ENCODE results near the gene PLA2G4B.

DNA sequence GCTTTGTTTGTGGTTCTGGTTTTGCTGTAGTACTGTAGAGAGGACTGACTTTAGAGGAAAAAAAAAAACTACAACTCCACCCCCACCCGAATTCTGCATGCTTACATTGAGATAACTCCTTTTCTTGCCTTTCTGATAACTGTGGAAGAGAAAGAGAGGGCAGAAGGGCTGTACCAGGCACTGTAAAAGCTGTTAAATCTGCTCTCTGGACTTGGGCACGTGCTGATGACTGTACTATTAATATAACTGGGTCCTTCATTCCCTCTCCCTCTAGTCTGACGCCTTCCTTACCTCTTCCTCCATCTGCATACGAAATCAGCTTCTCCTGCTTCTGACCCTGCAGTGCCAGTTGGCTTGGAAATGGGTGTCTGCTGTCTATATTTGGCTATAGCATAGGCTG is 49.4 kb upstream of the PLA2G4B start:
- TF ChIP-seq, protein P1, sequence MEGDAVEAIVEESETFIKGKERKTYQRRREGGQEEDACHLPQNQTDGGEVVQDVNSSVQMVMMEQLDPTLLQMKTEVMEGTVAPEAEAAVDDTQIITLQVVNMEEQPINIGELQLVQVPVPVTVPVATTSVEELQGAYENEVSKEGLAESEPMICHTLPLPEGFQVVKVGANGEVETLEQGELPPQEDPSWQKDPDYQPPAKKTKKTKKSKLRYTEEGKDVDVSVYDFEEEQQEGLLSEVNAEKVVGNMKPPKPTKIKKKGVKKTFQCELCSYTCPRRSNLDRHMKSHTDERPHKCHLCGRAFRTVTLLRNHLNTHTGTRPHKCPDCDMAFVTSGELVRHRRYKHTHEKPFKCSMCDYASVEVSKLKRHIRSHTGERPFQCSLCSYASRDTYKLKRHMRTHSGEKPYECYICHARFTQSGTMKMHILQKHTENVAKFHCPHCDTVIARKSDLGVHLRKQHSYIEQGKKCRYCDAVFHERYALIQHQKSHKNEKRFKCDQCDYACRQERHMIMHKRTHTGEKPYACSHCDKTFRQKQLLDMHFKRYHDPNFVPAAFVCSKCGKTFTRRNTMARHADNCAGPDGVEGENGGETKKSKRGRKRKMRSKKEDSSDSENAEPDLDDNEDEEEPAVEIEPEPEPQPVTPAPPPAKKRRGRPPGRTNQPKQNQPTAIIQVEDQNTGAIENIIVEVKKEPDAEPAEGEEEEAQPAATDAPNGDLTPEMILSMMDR (IDR thresholded peaks at IDR 0.05), result no peak
- TF ChIP-seq POLR2A (IDR thresholded peaks at IDR 0.05) (no peak), POLR2AphosphoS5 (IDR thresholded peaks at IDR 0.05) (no peak)

Data from breast epithelium (tissue), 3 donors.